SK-N-SH treated with all-trans-retinoic acid at 6 μM for 48 hours (cell line): ENCODE results near the gene MRGPRD.

Experiments used
- ATAC-seq: fragments of 200-7000 bp; cut with Tn5 transposase; 3 replicates; pipeline ENCODE4 v1.9.1; 2020; ENCODE audit warnings: mild to moderate bottlenecking, moderate library complexity
- ARNTL ChIP-seq: fragments of 450-650 bp; formaldehyde crosslinking; IDR thresholded peaks from 2 replicates; pipeline ENCODE4 v1.5.0; 2020; ENCODE audit warnings: low read depth, mild to moderate bottlenecking, moderate library complexity, borderline replicate concordance
- BACH2 ChIP-seq: fragments of 250-450 bp; sonication (Bioruptor Pico); IDR thresholded peaks from 2 replicates; pipeline ENCODE4 v1.9.0; 2021; ENCODE audit warnings: mild to moderate bottlenecking, borderline replicate concordance
- CSDC2 ChIP-seq: fragments of 250-450 bp; sonication (Bioruptor Pico); IDR thresholded peaks from 2 replicates; pipeline ENCODE4 v1.5.0; 2020; ENCODE audit warnings: mild to moderate bottlenecking, moderate library complexity
- ESRRG ChIP-seq: fragments of 250-450 bp; sonication (Bioruptor Pico); IDR thresholded peaks from 2 replicates; pipeline ENCODE4 v1.6.1; 2021; ENCODE audit warnings: mild to moderate bottlenecking
- GLIS3 ChIP-seq: fragments of 250-450 bp; sonication (Bioruptor Pico); IDR thresholded peaks from 2 replicates; pipeline ENCODE4 v1.5.0; 2020; ENCODE audit warnings: mild to moderate bottlenecking, moderate library complexity
- ISL1 ChIP-seq: fragments of 250-450 bp; sonication (Bioruptor Pico); IDR thresholded peaks from 2 replicates; pipeline ENCODE4 v2.1.2; 2022; ENCODE audit warnings: mild to moderate bottlenecking, moderate library complexity
- OSR1 ChIP-seq: fragments of 250-450 bp; sonication (Bioruptor Pico); IDR thresholded peaks from 2 replicates; pipeline ENCODE4 v1.8.0; 2022; ENCODE audit warnings: moderate library complexity, mild to moderate bottlenecking, inconsistent platforms
- PPARA ChIP-seq: fragments of 250-450 bp; sonication (Bioruptor Pico); IDR thresholded peaks from 2 replicates; pipeline ENCODE4 v1.5.0; 2020; ENCODE audit warnings: mild to moderate bottlenecking, borderline replicate concordance
- SNAI2 ChIP-seq: fragments of 250-450 bp; sonication (Bioruptor Pico); IDR thresholded peaks from 2 replicates; pipeline ENCODE4 v1.5.0; 2020; ENCODE audit warnings: mild to moderate bottlenecking, moderate library complexity
- TCF4 ChIP-seq: fragments of 250-450 bp; sonication (Bioruptor Pico); IDR thresholded peaks from 2 replicates; pipeline ENCODE4 v1.8.0; 2021; ENCODE audit warnings: mild to moderate bottlenecking, moderate library complexity, borderline replicate concordance
- TOX ChIP-seq: fragments of 250-450 bp; sonication (Bioruptor Pico); IDR thresholded peaks from 2 replicates; pipeline ENCODE4 v1.8.0; 2021; ENCODE audit warnings: mild to moderate bottlenecking, moderate library complexity, borderline replicate concordance
- ZC3H10 ChIP-seq: fragments of 250-450 bp; sonication (Bioruptor Pico); IDR thresholded peaks from 2 replicates; pipeline ENCODE4 v1.5.1; 2021; ENCODE audit warnings: mild to moderate bottlenecking, moderate library complexity
- ZFP3 ChIP-seq: fragments of 250-450 bp; sonication (Bioruptor Pico); IDR thresholded peaks from 2 replicates; pipeline ENCODE4 v1.5.0; 2020; ENCODE audit warnings: mild to moderate bottlenecking, moderate library complexity
- ZFP30 ChIP-seq: fragments of 450-650 bp; formaldehyde crosslinking; IDR thresholded peaks from 2 replicates; pipeline ENCODE4 v1.5.0; 2022; ENCODE audit warnings: mild to moderate bottlenecking, moderate library complexity
- ZNF565 ChIP-seq: fragments of 450-650 bp; formaldehyde crosslinking; conservative IDR thresholded peaks from 2 replicates; pipeline ENCODE4 v1.5.0; 2020; ENCODE audit warnings: low read depth, mild to moderate bottlenecking, moderate library complexity
- ZNF70 ChIP-seq: fragments of 450-650 bp; formaldehyde crosslinking; IDR thresholded peaks from 2 replicates; pipeline ENCODE4 v1.5.0; 2020; ENCODE audit warnings: mild to moderate bottlenecking, moderate library complexity
- ZNF8 ChIP-seq: fragments of 450-650 bp; formaldehyde crosslinking; IDR thresholded peaks from 2 replicates; pipeline ENCODE4 v1.5.0; 2020; ENCODE audit warnings: mild to moderate bottlenecking, moderate library complexity
- TF ChIP-seq, protein P1 (sequence below): fragments of 250-450 bp; sonication (Bioruptor Pico); IDR thresholded peaks from 2 replicates; pipeline ENCODE4 v1.8.0; 2020; ENCODE audit warnings: mild to moderate bottlenecking, moderate library complexity, borderline replicate concordance
- TF ChIP-seq, protein P2 (sequence below): fragments of 250-450 bp; sonication (Bioruptor Pico); IDR thresholded peaks from 2 replicates; pipeline ENCODE4 v1.5.0; 2020; ENCODE audit warnings: mild to moderate bottlenecking, moderate library complexity

Gene MRGPRD

DNA sequence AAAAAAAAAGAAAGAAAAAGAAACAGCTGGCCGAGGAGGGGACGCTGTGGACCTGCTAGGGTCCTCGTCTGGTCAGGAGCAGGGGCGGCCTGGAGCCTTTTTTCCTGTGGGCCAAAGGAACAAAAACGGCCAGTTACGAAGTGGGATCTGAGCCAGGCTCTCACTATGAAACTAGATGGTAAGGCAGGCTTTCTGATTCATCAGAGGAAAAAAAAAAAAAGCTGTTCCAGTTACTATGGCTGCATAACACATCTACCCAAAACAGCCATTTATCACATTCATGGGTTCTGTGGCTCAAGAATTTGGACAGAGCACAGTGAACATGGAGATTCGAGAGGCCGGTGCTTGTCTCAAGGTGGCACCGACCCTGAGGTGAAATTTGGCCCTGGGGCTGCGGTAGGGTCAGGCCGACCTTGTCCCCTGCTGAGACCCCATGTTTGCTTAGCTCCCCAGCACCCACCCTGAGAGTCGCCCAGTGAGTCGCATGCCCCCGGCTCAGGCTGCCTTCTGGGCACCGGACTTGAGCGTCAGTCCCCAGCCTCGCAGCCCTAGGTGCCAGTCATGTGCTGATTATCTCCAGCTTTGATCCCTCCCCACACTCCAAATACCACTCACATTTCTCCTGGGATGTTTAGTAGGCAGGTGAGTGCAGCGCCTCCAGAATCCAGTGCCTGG, 34.2 kb downstream of the MRGPRD start:
- no peak for TF ChIP-seq ARNTL
- no peak for TF ChIP-seq ZFP30 (CRISPR knock-in tag)
- no peak for TF ChIP-seq ZC3H10 (CRISPR knock-in tag)
- TF ChIP-seq, protein P1, sequence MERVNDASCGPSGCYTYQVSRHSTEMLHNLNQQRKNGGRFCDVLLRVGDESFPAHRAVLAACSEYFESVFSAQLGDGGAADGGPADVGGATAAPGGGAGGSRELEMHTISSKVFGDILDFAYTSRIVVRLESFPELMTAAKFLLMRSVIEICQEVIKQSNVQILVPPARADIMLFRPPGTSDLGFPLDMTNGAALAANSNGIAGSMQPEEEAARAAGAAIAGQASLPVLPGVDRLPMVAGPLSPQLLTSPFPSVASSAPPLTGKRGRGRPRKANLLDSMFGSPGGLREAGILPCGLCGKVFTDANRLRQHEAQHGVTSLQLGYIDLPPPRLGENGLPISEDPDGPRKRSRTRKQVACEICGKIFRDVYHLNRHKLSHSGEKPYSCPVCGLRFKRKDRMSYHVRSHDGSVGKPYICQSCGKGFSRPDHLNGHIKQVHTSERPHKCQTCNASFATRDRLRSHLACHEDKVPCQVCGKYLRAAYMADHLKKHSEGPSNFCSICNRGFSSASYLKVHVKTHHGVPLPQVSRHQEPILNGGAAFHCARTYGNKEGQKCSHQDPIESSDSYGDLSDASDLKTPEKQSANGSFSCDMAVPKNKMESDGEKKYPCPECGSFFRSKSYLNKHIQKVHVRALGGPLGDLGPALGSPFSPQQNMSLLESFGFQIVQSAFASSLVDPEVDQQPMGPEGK (CRISPR knock-in tag), result no peak
- no peak for TF ChIP-seq ZNF565 (CRISPR knock-in tag)
- TF ChIP-seq ZNF8 (CRISPR knock-in tag), result no peak
- no peak for TF ChIP-seq TCF4 (CRISPR knock-in tag)
- no peak for TF ChIP-seq ESRRG (CRISPR knock-in tag)
- no peak for TF ChIP-seq SNAI2 (CRISPR knock-in tag)
- peak; percentile 78 for ATAC-seq

DNA sequence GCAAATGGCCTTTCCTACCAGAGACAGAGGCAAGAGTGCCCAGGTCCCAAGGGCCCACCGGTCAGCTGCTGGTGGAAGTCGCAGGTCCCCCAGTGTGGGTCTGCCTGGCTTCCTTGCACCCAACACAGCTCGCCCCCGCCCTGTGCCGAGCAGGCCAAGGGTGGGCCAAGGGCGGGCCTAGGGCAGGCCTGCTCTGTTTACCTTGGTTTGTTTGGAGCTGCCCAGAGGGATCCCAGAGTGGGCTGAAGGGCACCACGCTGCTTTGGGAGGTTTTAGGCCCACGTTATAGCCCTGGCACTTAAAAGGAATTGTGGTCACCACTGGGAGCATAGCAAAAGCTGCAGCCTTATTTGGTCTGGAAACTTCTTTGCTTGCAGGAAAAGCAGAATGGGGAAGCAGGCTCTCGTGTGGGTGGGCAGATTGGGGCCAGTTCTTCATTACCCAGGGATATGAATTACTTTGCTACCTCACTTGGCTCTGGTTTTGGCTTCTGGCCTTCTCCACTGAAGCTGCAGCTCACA, 38.0 kb downstream of the MRGPRD start:
- no peak for TF ChIP-seq ZNF70 (CRISPR knock-in tag)
- no peak for ATAC-seq

DNA sequence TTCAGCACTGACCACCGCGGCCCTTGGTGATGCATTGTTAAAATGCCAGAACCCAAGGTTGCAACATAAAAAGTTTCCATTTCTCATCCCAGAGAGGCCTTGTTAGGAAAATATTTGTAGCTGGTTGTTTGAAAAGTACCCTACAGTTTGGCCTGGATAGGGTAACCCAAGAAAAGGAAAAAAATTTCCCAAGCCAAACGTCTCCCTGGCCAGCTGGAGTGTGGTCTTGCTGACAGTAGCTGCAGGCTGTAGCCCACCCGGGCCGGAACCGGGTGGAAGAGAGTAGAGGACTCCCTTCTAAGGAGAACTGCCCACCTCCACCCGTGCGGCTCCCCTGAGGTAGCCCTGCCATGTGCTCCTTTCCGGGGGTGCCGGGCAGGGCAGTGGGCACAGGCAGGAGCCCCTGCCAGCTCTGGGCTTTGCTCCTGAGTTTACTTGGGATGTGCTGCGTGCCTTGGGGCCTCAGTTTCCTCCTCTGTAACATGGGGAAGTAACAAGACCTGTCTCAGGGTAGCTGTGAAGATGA, 38.6 kb downstream of the MRGPRD start:
- TF ChIP-seq ZNF8 (CRISPR knock-in tag), result no peak
- TF ChIP-seq ZC3H10 (CRISPR knock-in tag), result no peak
- TF ChIP-seq OSR1 (CRISPR knock-in tag), result no peak
- TF ChIP-seq ISL1 (CRISPR knock-in tag), result no peak
- TF ChIP-seq TOX, result no peak
- TF ChIP-seq CSDC2 (CRISPR knock-in tag), result no peak
- TF ChIP-seq, protein P1 (CRISPR knock-in tag), result no peak
- TF ChIP-seq GLIS3, result no peak
- TF ChIP-seq PPARA (CRISPR knock-in tag), result no peak
- TF ChIP-seq SNAI2 (CRISPR knock-in tag), result no peak
- TF ChIP-seq, protein P2, sequence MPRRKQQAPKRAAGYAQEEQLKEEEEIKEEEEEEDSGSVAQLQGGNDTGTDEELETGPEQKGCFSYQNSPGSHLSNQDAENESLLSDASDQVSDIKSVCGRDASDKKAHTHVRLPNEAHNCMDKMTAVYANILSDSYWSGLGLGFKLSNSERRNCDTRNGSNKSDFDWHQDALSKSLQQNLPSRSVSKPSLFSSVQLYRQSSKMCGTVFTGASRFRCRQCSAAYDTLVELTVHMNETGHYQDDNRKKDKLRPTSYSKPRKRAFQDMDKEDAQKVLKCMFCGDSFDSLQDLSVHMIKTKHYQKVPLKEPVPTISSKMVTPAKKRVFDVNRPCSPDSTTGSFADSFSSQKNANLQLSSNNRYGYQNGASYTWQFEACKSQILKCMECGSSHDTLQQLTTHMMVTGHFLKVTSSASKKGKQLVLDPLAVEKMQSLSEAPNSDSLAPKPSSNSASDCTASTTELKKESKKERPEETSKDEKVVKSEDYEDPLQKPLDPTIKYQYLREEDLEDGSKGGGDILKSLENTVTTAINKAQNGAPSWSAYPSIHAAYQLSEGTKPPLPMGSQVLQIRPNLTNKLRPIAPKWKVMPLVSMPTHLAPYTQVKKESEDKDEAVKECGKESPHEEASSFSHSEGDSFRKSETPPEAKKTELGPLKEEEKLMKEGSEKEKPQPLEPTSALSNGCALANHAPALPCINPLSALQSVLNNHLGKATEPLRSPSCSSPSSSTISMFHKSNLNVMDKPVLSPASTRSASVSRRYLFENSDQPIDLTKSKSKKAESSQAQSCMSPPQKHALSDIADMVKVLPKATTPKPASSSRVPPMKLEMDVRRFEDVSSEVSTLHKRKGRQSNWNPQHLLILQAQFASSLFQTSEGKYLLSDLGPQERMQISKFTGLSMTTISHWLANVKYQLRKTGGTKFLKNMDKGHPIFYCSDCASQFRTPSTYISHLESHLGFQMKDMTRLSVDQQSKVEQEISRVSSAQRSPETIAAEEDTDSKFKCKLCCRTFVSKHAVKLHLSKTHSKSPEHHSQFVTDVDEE (CRISPR knock-in tag), result no peak
- TF ChIP-seq TCF4 (CRISPR knock-in tag), result no peak
- no peak for TF ChIP-seq ARNTL
- TF ChIP-seq ESRRG (CRISPR knock-in tag), result no peak
- no peak for TF ChIP-seq ZNF565 (CRISPR knock-in tag)
- no peak for ATAC-seq

DNA sequence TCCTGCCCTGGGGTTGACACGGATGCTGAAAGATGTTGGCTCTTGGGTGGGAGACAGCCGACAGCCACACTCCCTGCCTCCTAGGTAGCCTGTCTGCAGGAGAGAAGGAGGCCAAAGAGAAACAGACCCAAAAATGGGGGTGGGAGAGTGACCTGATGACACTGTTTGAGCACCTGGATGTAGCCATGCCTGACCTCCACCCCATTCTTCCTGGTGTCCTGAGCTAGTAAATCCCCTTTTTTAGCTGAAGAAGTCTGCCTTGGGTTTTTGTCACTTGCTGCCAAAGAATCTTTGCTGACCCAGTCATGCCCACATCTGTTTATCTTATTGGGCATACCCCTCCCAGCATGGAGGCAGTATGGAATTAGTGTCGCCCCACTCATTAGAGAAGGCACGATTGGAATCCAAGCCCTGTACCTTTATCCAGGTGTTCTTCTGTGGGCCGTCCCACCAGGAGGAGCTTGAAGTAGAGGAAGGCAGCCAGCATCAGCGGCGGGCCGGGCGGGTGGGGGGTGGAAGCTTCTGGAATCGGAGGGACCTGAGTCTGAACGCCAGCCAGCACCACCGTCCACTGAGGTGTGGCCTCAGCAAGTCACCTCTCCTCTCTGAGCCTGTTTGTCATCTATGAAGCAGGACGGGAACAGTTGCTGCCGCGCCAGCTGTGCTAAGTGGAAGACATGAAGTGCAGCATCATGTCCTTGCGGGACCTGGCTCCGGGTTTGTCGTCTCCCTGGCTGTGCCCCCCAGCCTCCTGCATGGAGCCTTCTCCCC, 39.3 kb downstream of the MRGPRD start:
- no peak for ATAC-seq
- TF ChIP-seq TOX (no peak), ISL1 (CRISPR knock-in tag) (no peak), BACH2 (CRISPR knock-in tag) (no peak), GLIS3 (no peak), CSDC2 (CRISPR knock-in tag) (no peak), ZFP3 (CRISPR knock-in tag) (no peak), ESRRG (CRISPR knock-in tag) (no peak), PPARA (CRISPR knock-in tag) (no peak)
- TF ChIP-seq, all 23 proteins: peak for 0
